ENCODE results near the gene HSPA1B. TPM values are rescaled to one million over a fixed set of nuclear protein-coding genes. Genes with fewer than 3 reads are reported as not detected.
A peak's percentile ranks its signal among the peaks of the same experiment; 100 is the strongest.
"Not testable (repeated sequence)": the region's sequence is repeated elsewhere in the genome, so short reads cannot be mapped to it uniquely, and the experiment has no call there.

HSPA1B gene
- total RNA-seq, 1 experiment from 2014 or later = 209 TPM

- DNase-seq (ENCODE audit: low spot score) = peak; percentile 61
These were observed 6.1 kb upstream of the HSPA1B start for GRCh38 chr6:31821301-31822035.

DNA sequence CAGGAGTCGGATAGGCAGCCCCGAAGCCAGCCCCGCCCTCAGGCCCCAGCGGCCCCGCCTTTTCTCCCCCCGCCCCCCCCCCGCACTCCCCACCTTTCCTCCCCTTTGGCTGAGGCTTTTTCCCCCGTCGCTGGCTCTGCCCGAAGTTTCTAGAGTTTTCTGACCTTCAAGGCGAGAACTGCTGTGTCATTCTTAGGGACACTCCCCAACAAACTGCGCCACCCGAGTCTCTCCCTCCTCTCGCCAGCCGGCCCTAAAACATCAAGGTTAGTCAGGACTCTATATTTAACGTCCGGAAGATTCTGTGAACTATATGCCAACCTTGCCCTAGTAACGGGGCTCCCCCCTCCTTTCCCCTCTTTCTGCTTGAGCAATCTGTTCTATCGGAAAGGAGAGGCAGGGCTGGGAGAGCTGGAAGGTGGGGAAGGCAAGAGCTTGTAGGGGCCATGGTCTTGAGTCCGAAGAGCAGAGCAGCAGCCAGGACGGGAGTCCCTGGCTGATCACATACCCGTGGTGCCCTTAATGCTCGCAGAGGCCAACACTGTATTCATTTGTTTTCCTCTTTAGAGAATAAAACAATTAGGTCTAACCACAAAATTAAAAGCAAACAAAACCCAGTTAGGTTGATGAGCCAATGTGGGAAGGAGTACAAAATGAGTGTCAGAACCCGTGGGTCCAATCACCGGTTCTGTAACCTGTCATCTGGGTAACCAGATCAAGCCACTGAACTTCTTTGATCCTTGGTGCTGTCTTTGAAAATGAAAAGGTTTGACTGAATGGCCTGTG is 5.3 kb upstream of the HSPA1B start:
- DNase-seq (ENCODE audit: low spot score) = peak; percentile 84
- in situ Hi-C loops (cut with HindIII; ENCODE audit: low sequenced_read_pairs) = no loop called here

More at GRCh38 chr6:31821301-31822035, 6.1 kb upstream of the HSPA1B start:
- in situ Hi-C loops (cut with HindIII; ENCODE audit: low sequenced_read_pairs) = no loop called here

- in situ Hi-C loops (cut with HindIII; ENCODE audit: low sequenced_read_pairs); DNase-seq (ENCODE audit: low spot score): not testable (repeated sequence)
These were observed 3.8 kb upstream of the HSPA1B start for GRCh38 chr6:31823592-31824196.

DNA sequence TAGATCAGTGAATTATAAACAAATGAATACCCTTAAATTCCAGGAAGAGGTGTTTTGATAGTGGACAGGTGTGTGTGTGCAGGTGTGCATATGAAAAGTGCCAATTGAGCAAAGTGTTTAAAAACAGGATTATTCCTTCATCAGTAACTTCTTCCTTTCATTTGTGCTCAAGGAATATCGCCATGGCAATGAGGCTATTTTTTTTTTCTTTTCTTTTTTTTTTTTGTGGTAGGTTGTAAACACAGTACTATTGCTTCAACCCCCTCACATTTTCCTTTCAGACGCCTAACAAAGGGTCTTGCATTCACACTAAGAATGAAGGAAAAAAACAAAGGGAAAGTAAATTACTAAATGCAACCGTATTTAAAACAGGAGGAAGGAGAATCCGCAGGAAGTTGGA is 2.0 kb upstream of the HSPA1B start:
- in situ Hi-C loops (cut with HindIII; ENCODE audit: low sequenced_read_pairs) = no loop called here
- DNase-seq (ENCODE audit: low spot score) = no peak

DNA sequence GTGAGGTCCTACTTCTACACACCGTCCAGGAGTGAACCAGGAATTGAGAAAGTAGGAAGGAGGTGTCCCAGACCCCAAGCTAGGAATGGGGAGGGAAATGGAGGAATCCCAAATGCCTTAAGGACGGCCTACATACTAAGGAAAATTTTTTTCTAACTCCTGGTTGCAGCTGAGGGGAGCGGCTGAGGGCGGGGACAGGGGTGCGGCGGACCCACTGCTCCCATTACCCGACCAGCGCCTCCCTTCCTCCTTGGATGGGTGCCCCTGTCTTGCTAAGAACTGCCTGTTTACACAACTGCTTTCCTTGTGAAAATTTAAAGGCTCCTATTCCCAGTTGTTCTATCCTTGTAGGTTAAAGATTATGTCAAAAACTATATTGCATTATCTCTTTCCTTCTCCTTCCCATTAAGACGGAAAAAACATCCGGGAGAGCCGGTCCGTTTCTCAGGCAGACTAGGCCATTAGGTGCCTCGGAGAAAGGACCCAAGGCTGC is 699 bp upstream of the HSPA1B start:
- no peak for DNase-seq (ENCODE audit: low spot score)
- in situ Hi-C loops (cut with HindIII; ENCODE audit: low sequenced_read_pairs) = no loop called here

GRCh38 chr6:31829633-31830283 is 2.2 kb downstream of the HSPA1B start:
- in situ Hi-C loops (cut with HindIII; ENCODE audit: low sequenced_read_pairs) = no loop called here
- DNase-seq (ENCODE audit: low spot score) = peak; percentile 80

DNA sequence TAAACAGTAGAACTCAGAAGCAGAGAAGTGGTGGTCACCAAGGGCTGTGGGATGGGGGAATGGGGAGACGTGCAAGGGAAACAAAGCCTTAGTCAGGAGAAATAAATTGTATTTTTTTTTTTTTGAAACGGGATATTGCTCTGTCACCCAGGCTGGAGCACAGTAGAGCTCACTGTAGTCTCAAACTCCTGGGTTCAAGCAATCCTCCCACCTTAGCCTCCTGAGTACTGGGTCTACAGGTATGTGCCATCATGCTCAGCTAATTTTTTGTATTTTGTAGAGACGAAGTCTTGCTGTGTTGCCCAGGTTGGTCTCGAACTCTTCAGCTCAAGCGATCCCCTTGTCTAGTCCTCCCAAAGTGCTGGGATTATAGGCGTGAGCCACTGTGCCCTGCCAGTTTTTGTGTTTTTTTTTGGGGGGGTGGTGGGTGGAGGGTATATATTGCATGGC is 3.4 kb downstream of the HSPA1B start:
- no peak for DNase-seq (ENCODE audit: low spot score)
- in situ Hi-C loops (cut with HindIII; ENCODE audit: low sequenced_read_pairs) = no loop called here

DNA sequence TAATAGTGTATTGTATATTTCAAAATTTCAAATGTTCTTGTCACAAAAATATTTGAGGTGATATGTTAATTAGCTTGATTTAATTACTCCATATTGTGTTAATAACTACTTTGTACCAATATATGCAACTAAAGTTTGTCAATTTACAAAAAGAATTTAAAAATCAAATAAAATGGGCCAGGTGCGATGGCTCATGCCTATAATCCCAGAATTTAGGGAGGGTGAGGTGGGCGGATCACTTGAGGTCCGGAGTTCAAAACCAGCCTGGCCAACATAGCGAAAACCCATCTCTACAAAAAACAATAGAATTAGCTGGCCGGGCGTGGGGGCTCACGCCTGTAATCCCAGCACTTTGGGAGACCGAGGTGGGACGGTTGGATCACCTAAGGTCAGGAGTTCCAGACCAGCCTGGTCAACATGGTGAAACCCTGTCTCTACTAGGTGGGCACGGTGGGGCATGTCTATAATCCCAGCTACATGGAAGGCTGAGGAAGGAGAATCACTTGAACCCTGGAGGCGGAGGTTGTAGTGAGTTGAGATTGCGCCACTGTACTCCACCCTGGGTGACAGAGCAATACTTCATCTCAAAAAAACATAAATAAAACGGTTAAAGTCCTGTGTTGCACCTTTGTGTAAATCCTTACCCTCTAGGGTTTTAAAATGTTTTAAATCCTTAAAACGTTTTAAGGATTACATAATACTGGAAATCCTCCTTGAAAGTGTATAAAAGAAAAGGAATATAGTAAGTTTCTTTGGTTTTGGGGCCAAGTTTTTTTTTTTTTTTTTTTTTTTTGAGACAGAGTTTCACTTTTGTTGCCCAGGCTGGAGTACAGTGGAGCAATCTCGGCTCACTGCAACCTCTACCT is 4.0 kb downstream of the HSPA1B start:
- DNase-seq (ENCODE audit: low spot score) = no peak
- in situ Hi-C loops (cut with HindIII; ENCODE audit: low sequenced_read_pairs) = no loop called here

- in situ Hi-C loops (cut with HindIII; ENCODE audit: low sequenced_read_pairs) = no loop called here
- peak; percentile 89 for DNase-seq (ENCODE audit: low spot score)
These were observed 7.1 kb downstream of the HSPA1B start for GRCh38 chr6:31834367-31835250.

DNA sequence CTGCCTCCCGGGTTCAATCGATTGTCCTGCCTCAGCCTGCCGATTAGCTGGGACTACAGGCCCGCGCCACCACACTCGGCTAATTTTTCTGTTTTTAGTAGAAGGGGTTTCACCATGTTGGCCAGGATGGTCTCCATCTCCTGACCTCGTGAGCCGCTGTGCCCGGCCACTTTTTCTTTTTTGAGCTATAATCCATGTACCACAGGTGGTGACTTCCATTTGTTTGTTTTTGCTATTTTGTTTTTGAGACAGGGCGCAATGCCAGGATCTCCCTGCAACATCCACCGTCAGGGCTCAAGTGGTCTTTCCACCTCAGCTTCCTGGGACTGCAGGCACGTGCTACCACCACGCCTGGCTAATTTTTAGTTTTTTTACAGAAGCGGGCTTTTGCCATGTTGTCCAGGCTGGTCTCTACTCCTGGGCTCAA is 8.5 kb downstream of the HSPA1B start:
- no peak for DNase-seq (ENCODE audit: low spot score)
- in situ Hi-C loops (cut with HindIII; ENCODE audit: low sequenced_read_pairs) = no loop called here

- in situ Hi-C loops (cut with HindIII; ENCODE audit: low sequenced_read_pairs) = no loop called here
These were observed 9.2 kb downstream of the HSPA1B start for GRCh38 chr6:31836474-31837368.

GRCh38 chr6:31837369-31838113 is 10.0 kb downstream of the HSPA1B start:
- no peak for DNase-seq (ENCODE audit: low spot score)
- in situ Hi-C loops (cut with HindIII; ENCODE audit: low sequenced_read_pairs) = no loop called here

More at GRCh38 chr6:31836474-31837368, 9.2 kb downstream of the HSPA1B start:
- DNase-seq (ENCODE audit: low spot score) = no peak

DNA sequence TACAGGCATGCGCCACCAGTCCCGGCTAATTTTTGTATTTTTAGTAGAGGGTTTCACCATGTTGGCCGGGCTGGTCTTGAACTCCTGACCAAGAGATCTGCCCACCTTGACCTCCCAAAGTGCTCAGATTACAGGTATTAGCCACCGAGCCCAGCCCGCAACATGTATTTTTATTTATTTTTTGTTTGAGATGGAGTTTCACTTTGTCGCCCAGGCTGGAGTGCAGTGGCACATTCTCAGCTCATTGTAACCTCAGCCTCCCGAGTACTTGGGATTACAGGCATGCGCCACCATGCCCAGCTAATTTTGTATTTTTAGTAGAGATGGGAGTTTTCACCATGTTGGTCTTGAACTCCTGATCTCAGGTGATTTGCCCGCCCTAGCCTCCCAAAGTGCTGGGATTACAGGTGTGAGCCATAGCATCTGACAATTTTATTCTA is 10.6 kb downstream of the HSPA1B start:
- in situ Hi-C loops (cut with HindIII; ENCODE audit: low sequenced_read_pairs); DNase-seq (ENCODE audit: low spot score): not testable (repeated sequence)

GRCh38 chr6:31838968-31839367 is 11.4 kb downstream of the HSPA1B start:
- DNase-seq (ENCODE audit: low spot score) = no peak
- in situ Hi-C loops (cut with HindIII; ENCODE audit: low sequenced_read_pairs) = no loop called here

DNA sequence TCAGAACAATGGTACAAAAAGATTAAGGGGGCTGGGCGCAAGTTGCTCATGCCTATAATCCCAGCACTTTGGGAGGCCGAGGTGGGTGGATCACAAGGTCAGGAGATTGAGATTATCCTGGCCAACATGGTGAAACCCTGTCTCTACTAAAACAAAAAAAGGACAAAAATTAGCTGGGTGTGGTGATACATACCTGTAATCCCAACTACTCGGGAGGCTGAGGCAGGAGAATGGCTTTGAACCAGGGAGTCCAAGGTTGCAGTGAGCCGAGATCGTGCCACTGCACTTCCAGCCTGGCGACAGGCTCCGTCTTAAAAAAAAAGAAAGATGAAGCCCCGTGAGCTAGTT is 12.2 kb downstream of the HSPA1B start:
- in situ Hi-C loops (cut with HindIII; ENCODE audit: low sequenced_read_pairs); DNase-seq (ENCODE audit: low spot score): not testable (repeated sequence)

DNA sequence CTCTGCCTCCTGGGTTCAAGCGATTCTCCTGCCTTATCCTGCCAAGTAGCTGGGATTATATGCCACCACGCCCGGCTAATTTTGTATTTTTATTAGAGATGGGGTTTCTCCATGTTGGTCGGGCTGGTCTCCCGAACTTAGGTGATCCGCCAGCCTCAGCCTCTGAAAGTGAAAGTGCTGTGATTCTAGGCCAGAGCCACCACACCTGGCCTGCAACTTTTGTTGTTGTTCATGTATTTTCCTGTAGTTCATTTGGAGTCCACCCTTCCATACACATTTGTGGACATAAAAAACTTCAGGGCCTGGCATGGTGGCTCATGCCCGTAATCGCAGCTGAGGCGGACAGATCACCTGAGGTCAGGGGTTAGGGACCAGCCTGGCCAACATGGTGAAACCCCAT is 14.5 kb downstream of the HSPA1B start:
- in situ Hi-C loops (cut with HindIII; ENCODE audit: low sequenced_read_pairs) = no loop called here
- DNase-seq (ENCODE audit: low spot score) = no peak
